Sigmoid colon (tissue), 4 donors: ENCODE results near the gene C17orf107.
"Not testable (repeated sequence)": the region's sequence is repeated elsewhere in the genome, so short reads cannot be mapped to it uniquely, and the experiment has no call there.

Experiments
- EP300 ChIP-seq, 4 donors: sonication (generic); formaldehyde crosslinking; IDR thresholded peaks; one replicate each; pipeline ENCODE4 v1.6.1; 2017; ENCODE audit warnings: antibody characterized with exemption in 4 of 4
- POLR2A ChIP-seq, 2 donors: fragments of 450-650 bp; IDR thresholded peaks; one replicate each; pipeline ENCODE4 v1.6.1; 2016; ENCODE audit warnings: antibody characterized with exemption in 2 of 2, mild to moderate bottlenecking in 2 of 2, moderate library complexity in 2 of 2
- TF ChIP-seq, protein P1 (sequence below), 4 experiments: fragments of 450-650 bp in 3 of 4; fragments of 200-600 bp in 1 of 4; IDR thresholded peaks; one replicate each; pipeline ENCODE4 v1.5.1; 2016 to 2019; ENCODE audit warnings: antibody characterized with exemption in 4 of 4, mild to moderate bottlenecking in 3 of 4, moderate library complexity in 2 of 4

DNA sequence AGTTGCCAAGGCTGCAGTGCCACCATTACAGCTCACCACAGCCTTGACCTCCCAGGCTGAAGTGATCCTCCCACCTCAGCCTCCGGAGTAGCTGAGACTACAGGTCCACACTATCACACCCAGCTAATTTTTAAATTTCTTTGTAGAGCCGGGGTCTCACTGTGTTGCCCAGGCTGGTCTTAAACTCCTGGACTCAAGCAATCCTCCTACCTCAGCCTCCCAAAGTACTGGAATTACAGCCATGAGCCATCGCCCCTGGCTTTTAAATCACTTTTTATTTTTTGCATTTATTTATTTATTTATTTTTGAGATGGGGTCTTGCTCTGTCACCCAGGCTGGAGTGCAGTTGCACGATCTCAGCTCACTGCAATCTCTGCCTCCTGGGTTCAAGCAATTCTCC, 15.2 kb downstream of the C17orf107 start:
- TF ChIP-seq POLR2A, EP300 (IDR thresholded peaks at IDR 0.05): not testable (repeated sequence)
- TF ChIP-seq, protein P1, sequence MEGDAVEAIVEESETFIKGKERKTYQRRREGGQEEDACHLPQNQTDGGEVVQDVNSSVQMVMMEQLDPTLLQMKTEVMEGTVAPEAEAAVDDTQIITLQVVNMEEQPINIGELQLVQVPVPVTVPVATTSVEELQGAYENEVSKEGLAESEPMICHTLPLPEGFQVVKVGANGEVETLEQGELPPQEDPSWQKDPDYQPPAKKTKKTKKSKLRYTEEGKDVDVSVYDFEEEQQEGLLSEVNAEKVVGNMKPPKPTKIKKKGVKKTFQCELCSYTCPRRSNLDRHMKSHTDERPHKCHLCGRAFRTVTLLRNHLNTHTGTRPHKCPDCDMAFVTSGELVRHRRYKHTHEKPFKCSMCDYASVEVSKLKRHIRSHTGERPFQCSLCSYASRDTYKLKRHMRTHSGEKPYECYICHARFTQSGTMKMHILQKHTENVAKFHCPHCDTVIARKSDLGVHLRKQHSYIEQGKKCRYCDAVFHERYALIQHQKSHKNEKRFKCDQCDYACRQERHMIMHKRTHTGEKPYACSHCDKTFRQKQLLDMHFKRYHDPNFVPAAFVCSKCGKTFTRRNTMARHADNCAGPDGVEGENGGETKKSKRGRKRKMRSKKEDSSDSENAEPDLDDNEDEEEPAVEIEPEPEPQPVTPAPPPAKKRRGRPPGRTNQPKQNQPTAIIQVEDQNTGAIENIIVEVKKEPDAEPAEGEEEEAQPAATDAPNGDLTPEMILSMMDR (IDR thresholded peaks at IDR 0.05) = not testable (repeated sequence)
